NCI-H128 (cell line): Measurements from ENCODE around the gene PGM5.

Experiments
- DNase-seq: peaks from one replicate; lab custom pipeline; 2025; ENCODE audit not compliant: unreplicated experiment; lab: John Stamatoyannopoulos, UW

The PGM5 gene

DNA sequence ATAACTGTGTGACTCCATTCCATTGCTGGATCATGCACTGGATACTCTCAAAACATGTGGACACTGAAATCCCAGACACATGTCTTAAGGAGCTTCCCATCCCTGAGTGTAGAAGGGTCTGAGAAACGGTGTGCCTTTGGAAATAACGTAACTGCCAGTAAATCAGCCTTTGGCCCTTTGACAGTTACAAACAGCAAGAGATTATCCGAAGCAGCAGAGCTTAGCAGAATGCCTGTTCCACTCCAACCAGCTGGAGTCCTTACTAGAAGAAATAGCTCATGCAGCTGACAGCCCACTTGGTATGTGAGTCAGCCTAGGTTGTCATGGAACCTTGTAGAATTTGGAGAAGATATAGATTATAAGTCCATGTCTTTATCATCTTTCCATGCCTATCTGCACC, 177.3 kb downstream of the PGM5 start:
- DNase-seq: no peak

DNA sequence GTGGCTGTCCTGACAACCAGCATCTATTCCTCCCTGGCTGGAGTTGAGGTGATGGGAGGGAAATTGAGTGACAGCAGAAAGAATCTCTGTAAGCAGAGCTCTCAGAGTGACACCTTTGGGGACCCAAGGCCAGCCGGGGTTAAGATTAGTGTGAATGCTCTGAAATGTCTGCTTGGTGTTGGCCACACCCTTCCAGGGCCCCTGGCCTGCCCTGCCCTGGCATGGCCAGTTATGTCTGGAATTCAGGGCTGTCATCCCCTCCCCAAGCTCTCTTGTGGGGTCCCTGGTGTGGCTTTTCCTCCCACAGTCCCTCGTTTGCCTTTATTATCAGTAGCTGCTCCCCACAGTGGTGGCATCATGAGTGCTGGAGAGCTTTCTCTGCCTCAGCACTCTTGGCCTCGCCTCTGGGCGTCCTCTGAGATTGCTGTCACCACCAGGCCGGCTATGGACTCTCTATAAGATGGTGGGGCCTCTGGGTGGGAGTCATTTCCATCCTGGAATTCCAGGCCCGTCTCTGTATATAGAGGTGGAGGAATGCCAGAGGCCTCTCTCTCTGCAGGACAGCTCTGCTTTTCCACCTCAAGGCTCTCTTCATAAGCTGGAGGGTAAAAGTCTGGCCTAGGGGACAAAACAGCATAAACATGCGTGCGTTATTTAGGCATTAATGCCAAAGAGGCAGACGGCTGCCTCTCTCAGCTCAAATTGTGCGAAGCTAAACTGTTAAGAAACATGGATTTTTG, 180.6 kb downstream of the PGM5 start:
- no peak for DNase-seq

- no peak for DNase-seq
These were observed 181.1 kb downstream of the PGM5 start for GRCh38 chr9:68537616-68537880.

- DNase-seq: no peak
These were observed 181.8 kb downstream of the PGM5 start for GRCh38 chr9:68538200-68538599.

DNA sequence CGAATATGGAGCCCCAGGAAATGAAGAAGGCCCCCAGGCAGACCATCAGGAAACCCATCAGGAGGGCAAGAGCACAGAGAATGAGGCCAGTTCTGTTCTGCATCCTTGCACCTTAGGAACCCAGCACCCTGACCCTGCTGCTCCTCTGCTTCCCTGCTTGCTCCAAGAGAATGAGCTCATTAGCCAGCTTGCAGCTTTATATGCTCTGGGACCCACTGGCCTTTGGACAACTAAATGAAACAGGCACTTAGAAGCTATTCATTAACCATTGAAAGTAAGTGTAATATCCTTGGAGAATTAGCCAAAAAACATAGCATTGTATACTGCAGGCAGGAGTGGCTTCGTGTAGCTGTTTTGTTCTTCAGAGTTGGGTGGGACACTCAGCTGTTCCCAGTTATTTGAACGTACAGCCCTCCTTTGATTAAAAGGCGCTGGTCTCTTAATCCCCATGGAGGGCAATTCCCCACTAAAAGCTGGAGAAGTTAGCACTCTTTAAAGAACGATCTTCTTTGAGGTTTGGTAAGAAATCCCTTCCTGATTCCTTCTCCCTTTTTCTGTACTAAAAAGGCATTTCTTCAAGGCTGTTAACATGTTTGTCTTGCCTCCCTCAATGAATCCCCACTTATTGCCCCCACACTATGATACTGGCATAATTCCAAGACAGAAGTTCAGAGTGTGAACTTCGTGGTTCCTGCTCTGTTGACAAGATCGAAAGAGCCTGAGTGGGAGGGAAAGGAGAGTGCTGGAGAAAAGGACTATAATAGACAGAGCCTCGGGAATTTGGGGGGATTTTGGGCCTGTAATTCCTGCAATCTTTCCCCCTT, 184.5 kb downstream of the PGM5 start, which contains the start of gene TMEM252:
TSS of gene TMEM252 (minus strand) at position 172 of the 824 bp plus-strand sequence. CDS start at position 103, 69 bp downstream.
- DNase-seq: no peak

- no peak for DNase-seq
These were observed 185.2 kb downstream of the PGM5 start for GRCh38 chr9:68541568-68541967.

DNA sequence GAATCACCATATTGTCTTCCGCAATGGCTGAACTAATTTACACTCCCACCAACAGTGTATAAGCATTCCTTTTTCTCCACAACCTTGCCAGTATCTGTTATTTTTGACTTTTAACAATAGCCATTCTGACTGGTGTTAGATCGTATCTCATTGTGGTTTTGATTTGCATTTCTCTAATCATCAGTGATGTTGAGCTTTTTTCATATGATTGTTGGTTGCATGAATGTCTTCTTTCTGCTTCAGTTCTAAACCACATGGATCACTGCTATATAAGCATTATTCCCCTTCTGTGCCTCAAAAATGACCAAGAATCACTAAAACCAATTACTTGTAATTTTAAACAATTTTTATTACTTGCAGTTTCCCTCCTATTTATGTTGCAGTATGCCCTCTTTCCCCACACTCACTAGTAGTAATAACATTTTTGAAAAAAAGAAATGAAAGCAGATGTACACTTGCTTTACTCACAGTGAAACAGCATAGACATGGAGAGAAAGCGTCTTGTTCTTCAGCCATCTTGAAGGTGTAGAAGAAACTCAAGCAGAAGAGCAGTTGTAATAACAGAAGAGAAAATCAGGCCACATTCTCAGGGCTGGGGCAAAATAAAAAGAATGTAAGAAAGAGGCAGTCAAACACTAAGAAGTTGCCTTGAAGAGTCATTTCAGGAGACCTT, 188.8 kb downstream of the PGM5 start:
- DNase-seq: no peak

DNA sequence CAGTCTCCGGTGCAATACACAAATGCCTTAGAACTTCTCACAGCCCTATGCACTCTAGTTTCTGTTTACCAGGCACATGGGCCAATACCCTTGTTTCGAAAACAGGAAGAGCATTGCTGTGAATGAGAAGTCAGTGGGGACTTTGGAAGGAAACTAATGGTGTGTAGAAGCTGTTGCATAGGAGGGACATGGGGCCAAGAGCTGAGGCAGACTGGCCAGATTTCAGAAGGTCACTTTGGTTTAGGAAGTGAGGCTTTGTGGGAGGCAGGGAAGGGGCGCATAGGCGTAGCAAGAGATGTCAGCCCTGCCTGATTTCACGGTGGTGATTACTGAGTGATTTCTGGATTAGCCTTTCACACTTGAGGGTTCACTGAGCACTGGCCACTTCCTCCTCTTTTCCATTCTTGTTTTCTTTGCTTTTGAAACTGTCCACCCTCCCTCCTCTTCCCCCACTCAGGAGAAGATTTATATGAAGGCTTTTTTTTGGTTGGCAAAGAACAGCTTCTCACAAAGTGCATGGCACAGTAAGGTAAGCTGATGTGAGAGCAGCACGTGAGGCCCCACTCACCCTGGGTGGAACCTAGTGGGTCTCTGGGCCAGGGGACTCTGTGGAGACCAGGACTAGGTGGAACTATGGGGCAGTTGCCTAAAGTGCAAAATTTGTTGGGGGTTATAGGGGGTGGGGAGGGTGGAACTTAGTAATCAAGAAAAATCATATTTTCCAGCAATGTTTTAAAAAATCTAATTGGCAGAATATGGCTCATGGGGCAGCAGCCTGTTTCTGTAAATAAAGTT, 190.4 kb downstream of the PGM5 start:
- DNase-seq: no peak

GRCh38 chr9:68547417-68547816, 191.0 kb downstream of the PGM5 start:
- no peak for DNase-seq

DNA sequence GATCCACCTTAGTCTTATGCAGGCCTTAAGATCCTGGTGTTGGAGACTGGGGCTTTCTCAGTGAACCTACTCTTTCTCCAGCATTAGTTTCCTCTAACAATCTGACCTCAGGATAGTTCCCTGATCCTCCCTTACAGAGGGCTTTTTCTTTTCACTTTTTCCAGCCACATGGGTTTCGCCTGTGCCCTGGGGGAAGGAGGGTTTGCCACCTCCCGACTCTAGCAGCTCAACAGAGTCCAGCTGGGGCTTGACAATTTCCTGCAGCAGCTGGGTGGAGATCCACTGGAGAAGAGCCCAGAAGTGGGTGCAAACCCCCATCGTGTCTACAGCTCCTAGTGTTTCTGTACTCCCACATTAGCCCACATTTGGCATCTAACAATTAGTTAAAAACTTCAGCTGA, 191.8 kb downstream of the PGM5 start:
- DNase-seq: no peak

- DNase-seq: no peak
These were observed 194.8 kb downstream of the PGM5 start for GRCh38 chr9:68551191-68551590.

DNA sequence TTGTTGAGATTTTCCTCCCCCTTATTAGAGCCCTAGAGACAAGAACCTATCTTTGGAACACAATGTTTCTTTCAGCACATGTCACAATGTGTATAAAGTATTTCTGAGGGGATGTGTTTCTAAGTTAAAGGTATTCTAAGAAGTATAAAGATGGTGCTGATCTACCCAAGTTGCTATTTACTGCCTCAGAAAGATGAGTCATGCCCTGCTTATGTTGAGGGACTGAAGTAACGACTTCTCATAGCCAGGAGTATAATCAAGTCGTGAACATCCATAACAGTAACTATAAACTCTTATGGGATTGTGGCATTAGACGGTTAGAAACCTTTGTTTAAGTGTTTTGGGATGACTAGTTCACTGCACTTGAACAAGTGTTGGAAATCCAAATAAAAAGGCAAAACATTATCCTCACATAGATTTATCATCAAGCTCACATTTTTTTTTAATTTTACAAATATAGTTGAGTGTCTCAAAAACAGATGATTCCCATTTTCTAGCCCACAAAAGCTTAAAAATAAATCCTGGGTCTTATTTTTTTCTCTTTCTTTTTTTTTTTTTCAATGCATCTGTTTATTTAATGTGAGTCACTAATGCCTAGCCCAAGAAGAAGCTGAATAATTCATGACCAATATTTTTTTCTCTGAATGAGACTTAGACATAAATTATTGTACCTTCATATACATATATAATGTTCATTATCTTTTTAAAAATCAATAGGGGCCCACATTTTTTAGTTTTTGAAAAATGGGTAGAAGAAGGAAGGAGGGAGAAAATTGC, 196.5 kb downstream of the PGM5 start:
- no peak for DNase-seq

GRCh38 chr9:68555437-68556150, 199.2 kb downstream of the PGM5 start:
- no peak for DNase-seq

DNA sequence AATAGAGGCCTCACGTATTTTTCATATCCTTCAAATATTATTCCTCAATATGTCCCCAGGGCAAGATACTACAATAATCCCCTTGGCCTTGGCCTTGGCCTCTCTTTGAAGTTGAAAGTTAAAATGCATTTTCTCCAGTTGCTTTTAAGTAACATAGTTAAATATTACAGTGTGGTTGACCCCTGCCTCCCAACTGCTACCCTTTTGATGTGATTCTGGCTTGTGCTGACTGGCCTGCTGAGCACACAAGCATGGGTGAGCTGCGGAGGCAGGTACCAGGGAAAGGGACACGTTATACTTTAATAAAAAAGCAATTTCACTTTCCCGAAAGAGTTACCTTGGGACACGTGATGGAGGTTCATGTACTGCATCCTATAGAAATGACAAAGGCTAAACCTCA, 202.1 kb downstream of the PGM5 start:
- no peak for DNase-seq

GRCh38 chr9:68560071-68560844, 203.8 kb downstream of the PGM5 start:
- DNase-seq: no peak

GRCh38 chr9:68562461-68562860, 206.1 kb downstream of the PGM5 start:
- DNase-seq: no peak

DNA sequence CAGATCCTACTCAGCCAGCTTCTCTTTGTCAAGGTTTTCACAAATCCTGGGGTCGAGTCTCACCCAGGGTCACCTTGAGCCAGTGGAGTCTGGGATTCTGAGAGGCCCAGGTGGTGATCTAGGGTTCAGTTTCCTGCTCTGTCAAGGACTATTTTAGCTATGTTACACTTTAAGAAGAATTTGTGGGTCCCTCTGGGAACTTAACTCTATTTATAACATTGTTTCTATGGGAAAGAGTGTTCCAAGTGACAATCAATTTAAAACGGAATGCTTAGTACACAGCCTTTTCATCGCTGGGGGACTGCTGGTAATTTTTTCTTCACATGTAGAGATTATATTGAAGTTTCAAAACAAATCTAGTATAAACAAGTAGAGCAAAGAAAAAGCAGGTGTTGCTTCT, 211.2 kb downstream of the PGM5 start:
- no peak for DNase-seq

- no peak for DNase-seq
These were observed 217.7 kb downstream of the PGM5 start for GRCh38 chr9:68574150-68574549.

DNA sequence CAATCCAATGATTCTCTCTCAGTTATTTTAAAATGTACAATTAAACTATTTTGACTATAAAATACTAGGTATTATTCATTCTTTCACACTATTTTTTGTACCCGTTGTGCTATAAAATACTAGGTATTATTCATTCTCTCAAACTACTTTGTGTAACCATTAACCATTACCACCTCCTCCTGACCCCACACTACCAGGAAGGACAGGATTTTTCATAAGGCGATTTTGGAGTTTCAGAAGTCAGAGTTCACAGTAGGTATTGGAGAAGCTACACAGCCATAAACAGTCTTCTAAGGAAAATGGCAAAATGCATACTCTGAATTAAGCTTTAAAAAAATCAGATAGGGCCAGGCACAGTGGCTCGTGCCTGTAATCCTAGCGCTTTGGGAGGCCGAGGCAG, 219.4 kb downstream of the PGM5 start:
- DNase-seq: no peak
